Testis (tissue), 3 donors: ENCODE measurements around the gene PLEKHO2. TPM values are rescaled to one million over a fixed set of nuclear protein-coding genes. Genes with fewer than 3 reads are reported as not detected.

Experiments
- DNase-seq: peaks from one replicate; pipeline ENCODE4 v3.0.0-alpha.2; 2019
- H3K27ac ChIP-seq, 2 donors: fragments of 200-600 bp; sonication (generic); one replicate each; pipeline ENCODE4 v1.5.1; 2019
- H3K27me3 ChIP-seq: fragments of 200-600 bp; sonication (generic); one replicate; pipeline ENCODE4 v1.5.1; 2019
- H3K36me3 ChIP-seq: fragments of 200-600 bp; sonication (generic); one replicate; pipeline ENCODE4 v1.5.1; 2017; ENCODE audit warnings: low read depth; ENCODE audit errors: missing control alignments
- H3K4me1 ChIP-seq: fragments of 200-600 bp; sonication (generic); one replicate; pipeline ENCODE4 v1.5.1; 2019
- H3K4me3 ChIP-seq, 2 donors: fragments of 200-600 bp; sonication (generic); one replicate each; pipeline ENCODE4 v1.5.1; 2017 to 2019
- H3K9me3 ChIP-seq: fragments of 200-600 bp; sonication (generic); one replicate; pipeline ENCODE4 v1.5.1; 2017
- POLR2A ChIP-seq: fragments of 450-650 bp; IDR thresholded peaks from one replicate; pipeline ENCODE4 v1.6.1; 2017; ENCODE audit warnings: antibody characterized with exemption, mild to moderate bottlenecking, moderate library complexity
- WGBS, 2 donors: methylation state at CpG; one replicate each; pipeline ENCODE4 v1.1.5; 2018; 5-methylcytosine and 5-hydroxymethylcytosine counted together
- intact Hi-C: fragments of 100-400 bp; cut with DNase I; formaldehyde crosslinking; loops from one replicate; pipeline ENCODE4 v1.15.1; 2023; ENCODE audit warnings: low total_unique reads
- polyA plus RNA-seq: library from polyadenylated mRNA; stranded (reverse); fragments of 350-450 nt; fragmentation: Illumina TruSeq; extraction: RNeasy Lipid Tissue Mini Kit (QIAGEN cat#74804); gene quantifications from one replicate; pipeline ENCODE4 v1.2.3, GENCODE V29; 2014; ENCODE audit warnings: low read depth, low replicate concordance; ENCODE audit not compliant: insufficient read depth
- total RNA-seq, 2 donors: library from RNA; depleted of rRNA; stranded (reverse); fragments of >200 nt; gene quantifications; one replicate each; pipeline ENCODE4 v1.2.3, GENCODE V29; 2016
- TF ChIP-seq, protein P1 (sequence below), 3 experiments: fragments of 450-650 bp in 2 of 3; fragments of 200-600 bp in 1 of 3; sonication (generic) in 1 of 3; IDR thresholded peaks; one replicate each; pipeline ENCODE4 v1.5.1; 2016 to 2019; ENCODE audit warnings: antibody characterized with exemption in 3 of 3, mild to moderate bottlenecking in 2 of 3, moderate library complexity in 1 of 3

The PLEKHO2 gene
- total and polyA plus RNA-seq, 3 donors from 2014 or later: 17.2 to 28.9 (median 19.3) TPM

DNA sequence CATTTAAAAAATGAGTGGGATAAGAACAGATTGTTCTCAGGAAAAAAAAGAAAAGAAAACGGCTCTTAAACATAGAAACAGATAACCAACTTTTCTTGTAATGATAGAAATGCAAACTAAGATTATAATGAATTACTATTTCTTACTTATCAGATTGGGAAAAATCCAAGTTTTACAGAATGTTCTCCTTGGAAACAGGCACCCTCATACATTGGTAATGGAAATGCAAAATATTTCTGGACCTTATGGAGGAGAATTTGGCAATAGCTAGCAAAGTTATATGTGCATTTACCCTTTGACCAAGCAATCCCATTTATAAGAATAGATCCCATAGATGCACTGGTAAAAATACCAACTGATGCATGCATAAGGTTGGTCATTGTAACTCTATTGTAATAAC is 66.3 kb downstream of the PLEKHO2 start:
- peak overlapping the region in 1 of 2 donors; percentile 62 for H3K27ac ChIP-seq
- intact Hi-C loops: loop anchor here (10.0 kb wide), 1 partner anchor 173 kb away; no protein-coding TSS in a partner anchor

DNA sequence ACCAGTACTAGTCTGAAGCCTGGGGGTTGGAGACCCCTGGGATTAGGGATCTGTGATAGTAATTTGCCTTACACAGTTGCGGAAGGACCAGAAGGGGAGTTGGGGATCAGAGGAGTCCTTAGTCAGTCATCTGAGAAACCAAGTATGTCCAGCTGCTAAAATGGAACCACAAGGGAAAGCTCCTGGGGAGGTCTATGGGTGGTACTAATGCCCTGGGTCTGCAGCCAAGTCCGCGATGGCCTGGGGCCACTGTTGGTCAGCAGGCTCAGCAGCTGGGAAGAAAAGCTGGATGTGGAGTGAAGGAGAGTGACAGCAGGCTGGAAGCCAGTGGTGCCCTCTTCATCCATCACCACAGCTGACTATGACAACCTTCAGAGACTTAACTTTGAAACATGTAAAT is 67.8 kb downstream of the PLEKHO2 start:
- DNase-seq: no peak
- Histone ChIP-seq H3K4me1 (peaks cover 12% of the 10 kb centered on the region), H3K27ac (no peak overlapping the region), H3K4me3 (no peak overlapping the region), H3K36me3 (no peaks in the 10 kb centered on the region), H3K9me3 (no peaks in the 10 kb centered on the region), H3K27me3 (no peaks in the 10 kb centered on the region)
- intact Hi-C loops: loop anchor here (10.0 kb wide), 1 partner anchor 175 kb away; no protein-coding TSS in a partner anchor
- no peak for TF ChIP-seq POLR2A
- TF ChIP-seq, protein P1, sequence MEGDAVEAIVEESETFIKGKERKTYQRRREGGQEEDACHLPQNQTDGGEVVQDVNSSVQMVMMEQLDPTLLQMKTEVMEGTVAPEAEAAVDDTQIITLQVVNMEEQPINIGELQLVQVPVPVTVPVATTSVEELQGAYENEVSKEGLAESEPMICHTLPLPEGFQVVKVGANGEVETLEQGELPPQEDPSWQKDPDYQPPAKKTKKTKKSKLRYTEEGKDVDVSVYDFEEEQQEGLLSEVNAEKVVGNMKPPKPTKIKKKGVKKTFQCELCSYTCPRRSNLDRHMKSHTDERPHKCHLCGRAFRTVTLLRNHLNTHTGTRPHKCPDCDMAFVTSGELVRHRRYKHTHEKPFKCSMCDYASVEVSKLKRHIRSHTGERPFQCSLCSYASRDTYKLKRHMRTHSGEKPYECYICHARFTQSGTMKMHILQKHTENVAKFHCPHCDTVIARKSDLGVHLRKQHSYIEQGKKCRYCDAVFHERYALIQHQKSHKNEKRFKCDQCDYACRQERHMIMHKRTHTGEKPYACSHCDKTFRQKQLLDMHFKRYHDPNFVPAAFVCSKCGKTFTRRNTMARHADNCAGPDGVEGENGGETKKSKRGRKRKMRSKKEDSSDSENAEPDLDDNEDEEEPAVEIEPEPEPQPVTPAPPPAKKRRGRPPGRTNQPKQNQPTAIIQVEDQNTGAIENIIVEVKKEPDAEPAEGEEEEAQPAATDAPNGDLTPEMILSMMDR (IDR thresholded peaks at IDR 0.05): no peak
- 85 to 92% methylated on average over 3 of the region's 3 CpGs for WGBS, 2 donors

More for the DNA sequence above, 66.3 kb downstream of the PLEKHO2 start:
- Histone ChIP-seq H3K4me1 (peaks cover 12% of the 10 kb centered on the region), H3K36me3 (no peaks in the 10 kb centered on the region), H3K9me3 (no peaks in the 10 kb centered on the region), H3K4me3 (no peak overlapping the region), H3K27me3 (no peaks in the 10 kb centered on the region)
- DNase-seq: no peak
- WGBS, 2 donors: 31 to 38% methylated on average over 1 of the region's 1 CpG
- no peak for TF ChIP-seq POLR2A
- TF ChIP-seq, protein P1 (IDR thresholded peaks at IDR 0.05): no peak

DNA sequence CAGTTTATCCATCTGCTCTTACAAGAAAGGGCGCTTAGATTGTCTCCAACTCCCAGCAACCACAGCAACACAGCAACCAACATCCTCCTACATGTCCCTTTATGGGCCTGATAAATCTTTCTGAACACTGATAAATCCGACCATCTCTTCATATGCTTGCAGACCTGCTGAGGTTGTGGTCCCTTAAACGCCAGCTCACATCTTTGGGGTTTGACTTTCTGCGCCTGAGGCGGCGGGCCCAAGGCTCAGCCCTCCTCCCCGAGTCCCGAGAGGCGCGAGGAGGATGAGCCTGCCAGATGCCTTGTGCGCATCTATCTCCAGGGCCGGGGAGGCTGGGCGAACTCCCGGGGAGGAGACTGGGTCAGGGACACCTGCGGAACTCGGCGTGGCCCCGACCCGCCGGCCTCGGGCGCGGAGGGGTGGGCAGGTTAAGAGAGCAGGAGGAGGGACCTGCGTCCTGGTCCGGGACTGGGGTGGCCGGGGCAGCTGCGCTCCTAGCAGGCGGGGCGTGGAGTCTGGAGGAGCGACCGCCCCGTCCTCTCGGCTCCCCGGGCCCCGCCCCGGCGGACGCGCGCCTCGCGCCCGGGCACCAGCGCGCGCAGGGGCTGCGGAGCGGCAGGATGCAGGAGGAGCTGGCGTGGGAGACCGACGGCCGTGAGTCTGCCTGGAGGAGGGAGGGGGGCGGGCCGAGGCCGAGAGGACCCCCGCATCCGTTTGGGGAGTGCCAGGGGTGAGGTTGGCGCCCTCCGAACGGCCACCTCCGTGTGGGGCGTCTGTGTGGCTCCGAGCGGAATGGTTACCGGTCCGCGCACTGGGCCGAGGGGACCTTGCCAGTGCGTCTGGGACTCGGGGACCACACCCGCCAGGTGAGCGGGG is 69.8 kb downstream of the PLEKHO2 start, which contains the start of gene ANKDD1A:
Gene ANKDD1A, plus strand, starts transcription at position 592 of the 876 bp plus-strand sequence. Its CDS starts 29 bp downstream, at position 621.
- Histone ChIP-seq H3K4me1 (peaks cover 19% of the 10 kb centered on the region), H3K9me3 (no peaks in the 10 kb centered on the region), H3K27me3 (no peaks in the 10 kb centered on the region), H3K4me3 (peak within 1 kb of the TSS; percentile 66 to 74), H3K27ac (peak within 1 kb of the TSS; percentile 55 to 84), H3K36me3 (no peaks in the 10 kb centered on the region)
- TF ChIP-seq, protein P1 (IDR thresholded peaks at IDR 0.05): no peak
- no peak for TF ChIP-seq POLR2A
- intact Hi-C loops: no loop called here
- DNase-seq: peak; percentile 86
- WGBS, 2 donors: 1 to 3% methylated on average over 16 to 27 of the region's 72 CpGs

DNA sequence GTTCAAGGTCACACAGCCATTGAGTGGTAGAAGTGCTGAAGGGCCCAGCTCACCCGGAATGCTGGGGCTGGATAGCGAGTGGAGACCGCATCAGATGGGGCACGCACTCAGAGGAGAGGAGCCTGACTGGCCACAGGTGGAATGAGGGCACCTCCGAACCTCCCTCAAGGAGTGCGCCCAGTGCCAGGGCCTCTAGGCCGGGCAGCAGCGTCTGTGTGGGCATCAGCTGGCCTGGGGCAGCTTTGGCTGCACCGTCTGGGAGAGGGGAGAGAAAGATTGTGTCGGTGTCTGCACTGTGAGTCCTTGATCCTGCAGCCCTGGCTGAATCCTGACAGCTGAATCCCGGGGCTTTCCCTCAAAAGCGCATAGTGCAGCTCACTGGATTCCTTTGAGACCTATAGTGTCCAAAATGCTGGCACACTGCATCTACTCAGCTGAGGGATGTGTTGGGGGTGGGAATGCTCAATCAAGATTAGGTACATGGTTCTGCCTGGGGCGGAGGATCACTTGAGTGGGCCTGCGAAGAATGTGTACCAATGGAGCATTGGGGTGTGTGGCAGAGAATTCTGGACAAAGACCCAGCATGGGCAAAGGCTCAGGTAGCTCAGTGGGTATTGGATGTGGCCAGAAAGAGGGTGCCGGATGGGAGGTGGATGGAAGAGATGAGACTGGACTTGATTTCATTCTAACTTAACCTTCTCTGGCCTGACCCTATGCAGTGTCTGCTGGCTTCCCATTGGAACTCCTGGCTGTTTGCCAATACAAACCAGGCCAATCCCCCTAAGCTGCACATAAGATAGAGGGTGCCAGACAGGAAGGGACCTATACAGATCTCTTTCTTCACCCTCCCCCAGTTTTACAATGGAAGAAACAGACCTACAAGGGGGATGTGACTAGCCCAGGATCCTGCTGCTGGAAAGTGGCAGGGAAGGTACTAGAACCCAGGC is 70.9 kb downstream of the PLEKHO2 start:
- intact Hi-C loops: no loop called here
- no peak for DNase-seq
- Histone ChIP-seq H3K4me3 (peak overlapping the region; percentile 66 to 74), H3K9me3 (no peaks in the 10 kb centered on the region), H3K4me1 (peaks cover 19% of the 10 kb centered on the region), H3K36me3 (no peaks in the 10 kb centered on the region), H3K27ac (peak overlapping the region; percentile 41 to 84), H3K27me3 (no peaks in the 10 kb centered on the region)
- no peak for TF ChIP-seq POLR2A
- TF ChIP-seq, protein P1 (IDR thresholded peaks at IDR 0.05): no peak
- 19 to 26% methylated on average over 11 to 15 of the region's 15 CpGs for WGBS, 2 donors
